GM18907 (cell line): ENCODE results near the gene RBFOX1.

ENCODE experiments used
- ATAC-seq: cut with Tn5 transposase; IDR thresholded peaks from one replicate; pipeline ENCODE4 v1.9.1; 2021; ENCODE audit warnings: mild to moderate bottlenecking, moderate library complexity; ENCODE audit not compliant: unreplicated experiment

The RBFOX1 gene

DNA sequence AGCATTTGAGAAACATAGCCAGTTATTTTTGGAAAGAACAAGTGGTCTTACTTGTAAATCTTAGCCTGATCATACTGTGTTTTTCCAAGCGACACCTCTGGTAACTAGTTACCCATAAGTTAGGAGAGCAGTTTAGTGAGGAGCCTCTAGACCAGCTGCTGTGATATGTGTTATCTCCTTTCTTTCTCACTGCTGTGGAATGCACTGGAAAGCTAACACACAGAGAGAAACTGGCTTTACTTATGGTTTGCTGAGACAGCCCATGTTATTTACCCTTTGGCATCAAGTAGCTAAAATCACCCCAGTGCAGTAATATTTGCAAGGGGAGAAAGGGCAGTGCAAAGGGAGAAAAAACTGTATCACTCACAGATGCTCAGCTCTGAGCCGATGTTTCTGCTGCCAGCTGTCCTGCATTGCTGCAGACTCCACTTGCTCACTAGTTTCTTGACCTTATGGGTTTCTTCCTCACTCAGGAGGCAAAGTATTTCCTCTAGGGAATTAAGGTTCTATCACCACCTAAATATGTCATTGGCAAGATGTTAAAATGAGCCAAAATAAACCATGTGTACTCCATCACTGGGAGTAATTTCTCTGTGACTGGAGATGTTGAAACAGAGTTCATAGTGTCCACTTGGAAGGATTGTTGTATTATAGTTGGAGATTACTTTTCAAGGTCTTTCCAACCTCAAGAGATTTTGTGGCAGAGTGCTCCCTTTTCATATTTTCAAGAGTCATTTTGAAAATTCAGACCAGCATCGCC is 2.3 kb downstream of the RBFOX1 start:
- ATAC-seq = no peak

DNA sequence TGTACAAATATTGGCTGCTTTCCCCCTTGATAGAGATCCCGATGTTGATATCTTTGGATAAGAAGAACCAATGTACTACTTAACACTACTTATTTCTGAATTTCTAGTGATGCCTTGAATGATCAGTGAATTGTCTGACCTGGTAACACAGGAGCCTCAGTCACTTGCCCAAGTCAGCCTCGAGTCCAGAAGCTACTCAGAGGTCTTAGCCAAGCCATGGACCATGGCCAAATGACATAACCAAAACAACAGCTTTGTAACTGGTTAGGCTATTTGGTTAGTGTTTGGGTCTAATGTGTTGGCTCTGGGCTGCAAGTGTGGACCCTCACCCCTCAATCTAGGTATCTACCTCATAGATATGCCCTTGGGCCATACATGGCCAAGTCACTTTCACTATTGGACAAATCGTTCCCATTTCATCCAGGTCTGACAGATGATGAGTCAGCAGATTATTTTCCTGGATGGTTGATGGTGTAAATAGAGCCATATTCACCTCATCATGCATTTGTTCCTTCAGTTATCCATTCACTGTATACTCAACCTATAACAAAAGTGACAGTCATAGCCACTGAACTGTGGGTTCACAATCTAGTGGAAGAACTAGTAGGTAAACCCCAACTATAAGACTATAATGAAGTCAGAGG is 3.5 kb downstream of the RBFOX1 start:
- no peak for ATAC-seq

DNA sequence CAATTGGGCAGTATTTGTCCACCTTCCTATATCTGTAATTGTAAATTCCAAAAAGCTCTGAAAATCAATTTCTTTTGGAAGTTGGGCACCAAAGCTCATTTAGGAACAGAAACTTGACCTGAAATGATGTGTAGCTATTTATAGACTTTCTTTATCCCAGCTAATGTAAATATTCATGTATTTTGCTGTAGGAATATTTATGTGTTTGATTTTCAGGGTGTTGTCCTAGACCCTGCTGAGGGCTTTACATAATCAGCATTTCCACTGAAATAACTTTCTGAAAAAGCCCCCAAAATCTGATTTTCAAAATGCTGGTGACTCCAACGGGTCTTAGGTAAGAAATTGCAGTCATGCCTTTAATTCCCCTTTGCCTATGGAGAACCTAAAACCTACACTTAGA is 4.1 kb downstream of the RBFOX1 start:
- no peak for ATAC-seq

DNA sequence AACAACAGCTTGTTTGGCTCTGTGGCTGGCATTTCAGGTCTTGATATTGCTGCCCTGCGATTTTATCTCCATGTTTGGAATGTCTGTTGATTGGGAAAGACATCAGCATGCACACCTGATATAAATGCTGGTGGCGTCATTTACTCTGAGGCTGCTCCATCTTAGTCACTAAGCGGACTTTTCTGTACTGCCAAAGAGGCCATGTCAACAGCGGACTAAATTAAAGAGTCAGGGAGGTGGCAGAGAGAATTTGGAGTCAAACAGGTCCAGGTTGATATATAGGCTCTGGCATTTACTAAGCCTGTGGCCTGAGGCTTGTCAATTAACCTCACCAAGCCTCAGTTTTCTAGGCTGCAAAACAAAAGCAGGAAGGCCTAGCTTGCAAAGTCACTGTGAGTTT is 6.2 kb downstream of the RBFOX1 start:
- ATAC-seq = no peak

DNA sequence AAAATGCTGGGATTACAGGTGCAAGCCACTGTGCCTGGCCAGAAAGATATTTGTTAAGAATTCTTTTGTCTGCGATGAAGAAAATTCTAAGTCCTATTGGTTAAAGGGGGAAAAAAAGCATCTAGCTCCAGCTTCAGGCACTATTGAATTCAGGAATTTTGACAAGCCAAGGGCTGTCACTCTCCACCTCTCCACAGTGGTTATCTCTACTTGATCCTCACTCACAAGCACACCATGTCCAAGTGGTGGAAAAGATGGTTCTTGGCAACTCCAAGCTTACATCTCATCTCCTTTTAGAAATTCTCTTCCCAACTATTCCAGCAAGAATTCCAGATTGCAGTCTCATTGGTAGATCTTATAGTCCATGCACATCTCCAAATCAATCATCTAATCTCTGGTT is 7.1 kb downstream of the RBFOX1 start:
- no peak for ATAC-seq

DNA sequence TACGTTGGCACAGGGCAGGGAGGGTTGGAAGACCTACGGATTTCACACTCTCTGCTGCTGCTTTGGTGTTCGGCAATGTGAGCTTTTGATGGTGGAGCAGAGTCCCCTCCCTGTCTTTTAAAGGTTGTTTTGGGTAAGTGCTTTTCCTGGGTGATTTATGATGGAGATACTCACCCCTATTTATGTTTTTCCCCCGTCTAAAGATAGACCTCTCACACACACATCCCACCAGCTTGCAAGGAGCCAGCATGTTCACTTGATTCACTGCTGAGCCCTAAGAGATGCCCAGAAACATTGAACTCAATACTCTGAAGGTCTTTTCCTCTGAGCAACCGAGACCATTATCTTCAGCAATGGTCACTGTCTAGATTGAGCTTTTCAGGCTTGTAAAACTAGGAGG is 8.3 kb downstream of the RBFOX1 start:
- ATAC-seq = no peak

DNA sequence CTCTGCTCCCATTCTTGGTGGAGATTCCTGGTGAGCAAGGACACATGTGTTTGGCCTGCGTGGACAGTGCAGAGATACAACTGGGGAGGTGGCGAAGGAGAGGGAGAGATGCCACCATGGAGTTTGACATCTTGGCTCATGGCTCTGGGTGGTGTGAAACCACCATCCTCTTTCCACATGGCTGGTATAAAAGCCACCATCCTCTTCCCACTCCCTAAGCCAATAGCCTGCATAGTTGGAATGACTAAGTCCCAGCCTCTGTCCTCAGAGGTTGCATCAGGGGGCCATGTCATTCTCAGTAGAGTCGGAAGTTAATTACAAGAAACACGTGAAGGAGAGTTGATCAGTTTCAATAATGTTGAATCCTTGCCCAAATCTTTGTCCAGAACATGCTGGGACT is 10.0 kb downstream of the RBFOX1 start:
- ATAC-seq = no peak

DNA sequence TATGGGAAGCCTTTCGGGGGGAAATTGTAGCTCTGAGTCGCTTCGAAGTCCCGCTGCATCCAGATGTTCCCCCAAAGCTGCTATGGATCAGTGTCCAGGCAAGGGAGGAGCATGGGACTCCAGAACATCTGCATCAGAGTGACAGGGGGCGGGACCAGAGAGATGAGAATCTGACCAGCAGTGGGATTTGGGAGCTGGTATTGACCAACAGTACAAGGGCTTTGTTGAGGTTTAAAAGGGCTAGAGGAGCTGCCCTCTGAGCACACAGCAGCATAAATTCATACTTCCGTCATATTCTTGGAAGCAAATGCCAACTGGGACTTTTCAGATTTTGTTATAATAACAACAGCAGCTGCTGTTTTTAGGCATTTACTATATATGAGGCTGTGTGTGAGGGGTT is 10.6 kb downstream of the RBFOX1 start:
- no peak for ATAC-seq

DNA sequence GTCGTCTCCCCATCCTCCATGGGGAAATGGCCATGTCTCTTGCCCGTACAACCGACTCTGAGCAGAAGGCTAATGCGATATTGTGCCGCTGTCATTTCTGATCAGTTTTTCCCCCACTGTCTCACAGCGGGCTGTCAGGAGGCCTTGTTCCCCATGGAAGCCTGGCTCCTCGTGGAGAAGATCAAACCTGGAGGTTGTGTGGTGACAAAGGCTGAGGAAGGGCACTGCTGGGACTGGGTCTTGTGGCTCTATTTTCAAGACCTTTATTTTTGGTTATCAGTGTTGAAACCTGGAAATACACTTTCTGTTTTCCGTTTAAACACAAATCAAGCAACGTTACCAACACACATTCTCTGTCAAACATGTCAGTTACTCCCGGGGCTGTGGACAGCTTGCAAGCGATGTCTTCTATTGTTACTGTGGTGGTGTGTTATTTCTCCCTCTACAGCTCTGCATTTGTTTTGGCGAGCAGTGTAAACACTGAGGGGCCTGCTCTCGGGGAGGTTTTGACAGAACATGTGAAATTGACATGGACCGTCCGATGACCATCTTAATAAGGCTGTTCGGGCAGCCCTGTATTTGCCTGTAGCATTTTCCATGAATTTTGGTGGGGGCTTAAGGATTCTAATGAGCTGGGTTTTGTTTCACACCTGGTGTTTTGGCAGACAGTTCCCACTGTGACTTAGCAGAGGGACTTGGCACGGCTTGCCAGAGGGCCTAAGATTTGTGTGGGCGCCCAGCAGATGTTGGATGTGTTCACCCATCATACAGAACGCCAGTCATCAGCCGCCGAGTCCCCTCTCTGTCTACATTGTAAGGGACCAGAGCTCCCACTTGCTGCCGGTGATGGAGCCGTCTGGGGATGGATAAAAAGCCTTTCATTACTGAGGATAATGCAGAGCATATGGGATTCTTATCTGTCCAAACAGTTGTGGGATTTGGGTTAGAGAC is 12.5 kb downstream of the RBFOX1 start:
- ATAC-seq = no peak

DNA sequence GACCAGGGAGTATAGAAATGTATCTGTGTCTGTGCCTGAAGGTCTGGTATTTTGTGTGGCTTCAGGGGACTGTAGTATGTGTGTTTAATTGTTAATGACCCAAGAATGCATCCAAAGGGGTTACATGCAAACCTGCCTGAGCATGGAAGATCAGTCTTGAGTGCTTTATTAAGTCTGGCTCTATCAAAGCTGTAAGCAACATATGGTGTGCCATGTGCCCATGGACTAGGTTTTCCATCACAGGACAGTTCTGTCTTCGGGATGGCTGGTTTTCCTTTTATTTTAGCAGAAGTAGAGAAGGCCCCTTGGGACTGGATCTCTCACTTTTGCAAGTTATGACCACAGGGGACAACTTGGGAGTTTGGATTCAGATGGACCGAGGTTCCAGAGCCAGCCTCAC is 18.2 kb downstream of the RBFOX1 start:
- ATAC-seq = no peak

DNA sequence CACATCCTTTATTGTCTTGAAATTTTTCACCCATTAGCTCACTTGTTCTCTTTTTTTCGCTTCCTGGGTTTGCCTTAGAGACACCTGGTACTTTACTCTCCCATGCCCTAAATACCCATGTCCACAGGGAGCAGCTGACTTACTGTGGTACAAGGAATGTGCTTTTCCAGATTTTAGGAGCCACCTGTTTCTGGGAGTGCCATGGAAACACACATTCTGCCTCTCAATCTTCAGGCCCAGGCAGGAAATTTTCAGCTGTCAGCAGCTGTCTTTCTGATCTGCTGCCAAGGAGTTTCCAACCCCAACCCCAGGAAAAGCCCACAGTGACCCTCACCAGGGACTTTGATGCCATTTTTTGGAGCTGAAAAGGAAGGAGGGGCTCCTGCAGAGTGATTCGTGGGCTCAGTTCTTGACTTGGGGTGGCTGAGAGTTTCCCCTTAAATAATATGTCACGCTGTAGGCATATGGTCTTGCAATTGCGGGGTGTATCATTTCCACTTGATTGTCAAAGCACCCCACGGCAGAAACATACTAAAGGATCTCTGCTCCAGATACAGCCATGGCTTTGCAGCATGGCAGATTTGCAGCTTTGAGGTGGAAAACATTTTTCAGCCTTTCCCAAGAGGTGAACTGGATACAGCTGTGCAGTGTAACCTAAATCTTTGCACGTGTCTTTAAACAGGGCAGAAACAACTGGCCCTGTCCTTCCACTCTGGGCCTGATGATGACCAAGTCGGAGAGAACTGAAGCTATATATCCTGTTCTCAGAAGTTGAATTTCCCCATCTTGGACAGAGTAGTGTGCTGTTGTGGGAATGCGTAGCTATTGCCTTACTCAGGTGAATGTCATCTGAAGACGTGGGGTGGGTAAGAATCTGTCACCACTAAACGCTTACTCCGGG is 19.2 kb downstream of the RBFOX1 start:
- ATAC-seq = no peak

DNA sequence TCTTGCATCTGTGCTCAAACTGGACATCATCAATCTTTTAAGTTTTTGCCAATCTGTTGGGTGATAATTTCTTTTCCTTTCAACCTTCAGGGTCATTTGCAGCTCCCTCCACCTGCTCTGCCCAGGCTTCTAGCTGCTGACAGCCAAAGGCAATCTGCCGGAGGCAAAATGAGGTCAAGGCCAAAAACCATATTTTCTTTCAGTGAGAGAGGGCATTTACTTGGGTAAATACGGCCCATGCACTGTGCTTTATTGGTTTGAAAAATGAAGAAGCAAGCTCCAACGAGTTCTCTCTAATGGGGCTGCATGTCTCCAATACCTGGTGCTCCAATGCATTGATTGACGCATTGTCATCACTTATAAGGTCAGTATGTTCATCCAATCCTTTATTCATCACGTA is 23.1 kb downstream of the RBFOX1 start:
- no peak for ATAC-seq

DNA sequence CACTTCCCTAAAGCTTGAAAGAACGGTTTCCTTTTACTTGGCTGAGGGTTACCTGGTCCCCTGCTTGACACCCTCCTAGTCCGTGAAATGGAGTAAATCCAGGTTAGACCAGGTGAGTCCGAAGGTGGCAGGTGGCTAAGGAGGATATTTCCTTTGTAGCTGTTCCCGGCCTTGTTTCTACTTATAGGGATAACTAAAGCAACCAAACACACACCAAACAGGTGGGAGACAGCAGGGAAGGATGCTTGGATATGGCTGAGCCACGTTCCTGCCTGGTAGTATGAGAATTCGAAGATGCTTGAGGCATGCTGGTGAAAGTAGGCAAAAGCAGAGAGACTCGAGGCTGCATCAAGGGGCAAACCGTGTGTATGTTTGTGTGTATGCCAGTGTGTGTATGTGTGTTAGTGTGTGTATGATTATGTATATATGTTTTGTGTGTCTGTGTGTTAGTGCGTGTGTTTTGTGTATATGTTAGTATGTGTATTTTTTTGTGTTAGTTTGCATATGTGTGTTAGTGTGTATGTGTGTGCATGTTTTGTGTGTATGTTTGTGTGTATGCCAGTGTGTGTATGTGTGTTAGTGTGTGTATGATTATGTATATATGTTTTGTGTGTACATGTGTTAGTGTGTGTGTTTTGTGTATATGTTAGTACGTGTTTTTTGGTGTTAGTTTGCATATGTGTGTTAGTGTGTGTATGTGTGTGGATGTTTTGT is 28.9 kb downstream of the RBFOX1 start:
- no peak for ATAC-seq

DNA sequence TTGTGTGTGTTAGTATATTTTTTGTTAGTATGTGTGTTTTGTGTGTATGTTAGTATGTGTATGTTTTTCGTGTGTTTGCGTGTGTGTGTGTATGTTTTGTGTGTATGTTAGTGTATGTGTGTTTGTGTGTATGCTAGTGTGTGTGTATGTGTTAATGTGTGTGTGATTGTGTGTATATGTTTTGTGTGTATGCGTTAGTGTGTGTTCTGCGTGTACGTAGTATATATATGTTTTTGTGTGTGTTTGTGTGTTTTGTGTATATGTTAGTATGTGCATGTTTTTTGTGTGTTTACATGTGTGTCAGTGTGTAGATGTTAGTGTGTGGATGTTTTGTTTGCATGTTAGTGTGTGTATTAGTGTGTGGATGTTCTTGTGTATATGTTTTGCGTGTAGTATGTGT is 29.6 kb downstream of the RBFOX1 start:
- no peak for ATAC-seq

DNA sequence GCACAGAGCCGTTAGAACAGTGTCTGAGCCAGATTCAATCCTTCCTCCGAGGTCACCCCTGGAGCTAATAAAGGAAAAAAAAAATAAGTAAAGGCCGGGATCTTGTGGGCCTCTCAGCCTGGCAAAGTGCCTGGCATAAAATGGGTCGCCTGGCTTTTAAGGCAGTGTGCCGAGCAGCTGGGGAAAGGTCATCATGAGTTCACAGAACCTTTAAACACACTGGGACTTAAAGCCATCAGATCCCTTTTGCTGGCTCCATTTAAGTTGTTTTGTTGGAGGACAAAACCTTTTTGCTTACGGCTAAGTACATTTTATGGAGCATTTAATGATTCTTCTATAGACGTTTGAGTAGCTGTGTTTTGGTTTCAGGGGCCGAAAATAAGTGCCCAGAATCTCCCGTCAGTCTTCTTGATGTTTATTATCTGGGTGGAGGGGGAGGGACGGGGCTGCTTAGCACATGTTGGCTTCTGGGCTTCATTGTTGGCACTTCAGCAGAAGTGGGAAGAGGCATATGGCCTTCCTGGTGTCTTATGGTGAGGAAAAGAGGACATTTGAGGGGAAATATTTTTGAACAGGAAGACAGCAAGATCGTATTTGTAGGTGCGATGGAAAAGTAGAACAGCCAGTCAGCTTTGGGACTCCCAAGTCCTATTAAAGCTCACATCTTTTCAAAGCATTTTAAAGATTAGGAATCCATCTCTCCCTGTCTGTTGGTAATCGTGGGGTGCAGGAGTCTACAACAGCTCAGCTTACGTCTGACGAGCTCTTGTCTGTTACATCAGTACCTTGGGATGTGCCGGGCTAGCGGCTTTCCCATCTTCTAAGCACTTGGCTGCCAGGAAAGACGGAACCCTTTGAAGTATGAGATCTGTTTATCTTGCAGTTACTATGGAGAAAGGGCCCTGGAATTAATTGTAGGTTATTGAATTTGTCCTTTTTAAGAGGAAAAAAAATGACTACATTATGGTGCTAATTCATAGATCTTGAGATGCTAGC is 31.1 kb downstream of the RBFOX1 start:
- ATAC-seq = no peak

DNA sequence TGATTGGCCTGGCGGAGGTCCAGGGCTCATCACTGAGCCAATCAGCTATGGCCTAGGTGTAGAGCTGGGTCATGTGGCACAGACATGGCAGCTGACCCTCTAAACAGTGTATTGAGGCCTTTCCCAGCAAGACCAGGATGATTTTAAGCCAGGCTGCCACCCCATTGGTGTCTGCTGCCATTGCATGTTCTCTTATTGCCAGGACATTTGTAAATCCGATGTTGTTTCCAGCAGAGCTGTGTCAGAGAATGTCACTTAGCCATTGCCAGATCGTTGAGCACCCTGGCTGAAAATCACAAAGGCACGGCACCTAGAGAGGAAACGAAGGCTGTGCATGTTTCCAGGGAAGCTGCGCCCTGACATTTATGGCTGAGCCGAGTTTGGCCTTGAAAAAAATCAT is 33.4 kb downstream of the RBFOX1 start:
- ATAC-seq = no peak

DNA sequence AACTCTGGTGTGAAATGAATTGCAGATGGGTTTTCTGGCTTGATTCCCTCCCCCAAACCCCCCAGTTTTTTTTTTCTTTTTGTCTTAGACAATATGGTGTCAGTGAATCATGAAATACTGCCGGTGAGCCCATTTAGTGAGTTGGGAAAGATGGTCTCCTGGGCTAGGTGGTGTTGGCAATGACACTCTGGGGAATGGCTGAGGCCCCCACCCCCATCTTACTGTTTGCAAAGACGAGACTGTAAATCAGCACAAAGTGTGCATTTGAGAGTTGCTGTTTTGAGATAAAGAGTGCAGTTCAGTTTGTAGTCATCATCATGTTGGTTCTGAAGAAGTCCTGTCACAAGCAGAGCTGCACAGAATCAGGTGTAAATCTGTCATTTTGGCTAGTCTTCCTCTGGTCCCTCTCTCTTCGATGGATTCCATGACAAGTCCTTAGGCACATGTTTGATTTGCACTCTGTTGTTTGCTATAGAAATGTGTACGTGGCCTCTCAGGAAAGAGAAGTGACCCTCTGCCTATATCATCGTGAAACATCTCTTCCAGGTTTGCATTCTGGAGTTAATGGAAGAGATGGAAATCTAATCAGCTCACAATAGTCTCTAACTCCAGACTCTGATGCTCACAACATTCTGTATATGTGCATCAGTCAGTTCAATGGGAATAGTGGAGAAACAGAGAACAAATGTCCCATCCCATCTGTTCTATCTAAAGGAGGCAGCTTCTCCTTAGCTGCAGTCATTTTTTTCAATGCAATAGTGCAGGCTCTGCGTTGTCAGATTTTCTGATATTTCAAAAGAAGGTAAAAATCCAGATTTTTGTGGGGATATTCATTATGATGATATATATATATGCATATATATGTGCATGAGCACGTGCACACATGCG is 34.6 kb downstream of the RBFOX1 start:
- ATAC-seq = no peak

DNA sequence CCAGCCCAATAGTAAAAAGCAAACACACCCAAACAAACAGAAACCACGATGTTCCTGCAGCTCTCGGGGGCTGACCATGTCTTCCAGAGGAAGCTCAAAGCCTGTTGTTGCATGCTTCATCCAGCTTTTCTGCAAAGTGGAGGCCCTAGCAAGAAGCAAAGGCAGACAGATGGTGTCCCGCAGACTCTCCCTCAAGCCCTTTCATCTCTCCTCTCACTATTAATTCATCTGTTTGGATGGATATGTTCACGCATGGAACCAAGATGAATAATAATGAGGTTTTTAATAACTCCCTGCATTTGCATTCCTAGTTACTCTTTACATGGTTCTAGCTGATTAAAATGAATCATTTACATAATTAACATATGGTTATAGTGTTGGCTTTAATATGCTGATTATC is 36.6 kb downstream of the RBFOX1 start:
- no peak for ATAC-seq
